Mucosa of stomach (tissue), 1 donor: ENCODE measurements around the gene MIB2.

Experiments
- H3K27me3 ChIP-seq: one replicate; pipeline ENCODE4 v1.7.0; 2013; ENCODE audit warnings: mild to moderate bottlenecking, low read length; ENCODE audit not compliant: control insufficient read depth, insufficient read depth
- H3K36me3 ChIP-seq: one replicate; pipeline ENCODE4 v1.7.0; 2013; ENCODE audit warnings: low read length; ENCODE audit not compliant: control insufficient read depth, insufficient read depth
- H3K4me1 ChIP-seq: one replicate; pipeline ENCODE4 v1.7.0; 2013; ENCODE audit warnings: mild to moderate bottlenecking, low read length; ENCODE audit not compliant: control insufficient read depth, insufficient read depth
- H3K4me3 ChIP-seq: one replicate; pipeline ENCODE4 v1.7.0; 2013; ENCODE audit warnings: low read length
- H3K9ac ChIP-seq: one replicate; pipeline ENCODE4 v1.7.0; 2013; ENCODE audit warnings: mild to moderate bottlenecking, low read length, moderate library complexity
- H3K9me3 ChIP-seq: one replicate; pipeline ENCODE4 v1.7.0; 2013; ENCODE audit warnings: mild to moderate bottlenecking, low read length, moderate library complexity; ENCODE audit not compliant: control insufficient read depth
- donor health status: Pancreatic carcinoma.

Gene MIB2

DNA sequence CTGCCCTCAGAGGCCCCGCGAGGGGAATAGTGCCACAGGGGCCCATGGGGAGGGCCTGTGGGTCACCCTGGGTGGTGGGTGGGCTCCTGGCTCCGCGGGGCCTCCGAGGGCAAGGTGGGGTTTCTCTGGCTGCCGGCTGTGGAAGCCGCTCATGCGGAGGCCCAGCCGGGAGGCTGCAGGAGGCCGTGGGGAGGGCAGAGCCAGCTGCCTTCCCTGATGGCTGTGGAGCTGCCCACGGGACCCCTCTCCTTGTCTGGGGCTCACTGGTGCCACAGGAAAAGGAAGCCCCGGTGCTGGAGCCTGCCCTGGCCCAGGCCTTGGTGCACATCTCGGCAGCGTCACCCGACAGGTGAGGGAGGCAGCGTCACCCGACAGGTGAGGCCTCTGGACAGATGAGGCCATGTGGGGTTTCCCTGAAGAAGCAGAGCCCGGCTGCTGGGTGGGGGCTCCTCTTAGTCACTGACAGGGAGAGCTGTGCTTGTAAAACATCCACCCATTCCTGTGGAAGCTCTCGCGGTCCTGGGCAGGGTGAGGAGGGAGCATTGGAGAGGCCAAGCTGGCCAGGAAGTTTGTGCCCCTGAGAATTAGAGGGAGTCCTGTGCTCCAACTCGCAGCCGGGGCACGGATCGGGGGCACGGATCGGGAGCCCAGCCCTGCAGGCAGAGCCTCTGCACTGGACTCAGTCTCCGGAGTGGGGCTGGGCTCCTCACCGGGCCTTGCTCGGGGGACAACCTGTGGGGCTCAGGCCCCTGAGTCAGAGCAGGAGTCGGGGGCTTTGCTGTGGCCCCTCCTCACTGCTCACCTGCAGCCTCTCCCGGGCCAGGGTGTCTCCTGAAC lies 6.1 kb downstream of the MIB2 start:
- H3K9me3 ChIP-seq, result no peaks in the 10 kb centered on the region
- peaks cover 12% of the 10 kb centered on the region for H3K4me1 ChIP-seq
- no peaks in the 10 kb centered on the region for H3K27me3 ChIP-seq
- no peak overlapping the region for H3K4me3 ChIP-seq
- no peak overlapping the region for H3K9ac ChIP-seq
- no peaks in the 10 kb centered on the region for H3K36me3 ChIP-seq

DNA sequence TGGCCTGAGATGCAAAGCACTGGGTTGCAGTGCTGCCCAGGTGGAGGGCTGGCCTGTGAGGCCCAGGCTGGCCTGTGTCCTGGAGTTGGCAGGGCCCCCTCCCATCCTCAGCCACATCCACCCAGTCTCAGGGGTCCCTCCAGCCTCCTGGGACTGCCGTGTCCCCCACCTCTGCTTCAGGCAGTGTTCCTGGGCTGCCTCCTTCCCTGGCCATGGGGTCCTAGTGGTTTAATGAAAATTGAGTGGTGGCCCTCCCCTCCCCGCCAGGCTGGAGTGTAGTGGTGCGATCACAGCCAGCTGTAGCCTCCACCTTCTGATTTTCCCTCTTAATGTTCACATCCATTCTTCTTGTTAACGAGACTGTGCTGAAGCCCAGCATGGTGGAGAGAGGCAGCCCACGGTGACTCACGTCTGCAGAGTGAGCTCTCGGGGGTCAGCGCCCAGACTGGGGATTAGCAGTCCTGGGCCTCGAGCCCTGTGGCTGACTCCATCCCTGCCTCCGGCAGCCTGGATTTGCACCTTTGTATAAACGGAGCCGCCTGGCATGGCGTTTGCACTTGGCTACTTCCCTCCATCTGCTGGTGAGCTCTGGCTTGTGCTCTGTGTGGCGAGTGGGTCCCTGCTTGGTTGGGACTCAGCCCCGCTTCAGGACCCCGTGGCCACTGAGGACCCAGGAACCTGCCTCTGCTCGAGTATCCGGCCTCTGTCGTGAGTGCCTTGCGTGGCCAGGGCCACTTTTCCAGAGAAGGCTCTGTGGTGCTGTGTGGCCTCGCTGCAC lies 6.9 kb downstream of the MIB2 start:
- Histone ChIP-seq H3K9ac (no peak overlapping the region), H3K4me3 (no peak overlapping the region), H3K4me1 (peaks cover 11% of the 10 kb centered on the region), H3K27me3 (no peaks in the 10 kb centered on the region), H3K36me3 (no peaks in the 10 kb centered on the region), H3K9me3 (no peaks in the 10 kb centered on the region)

DNA sequence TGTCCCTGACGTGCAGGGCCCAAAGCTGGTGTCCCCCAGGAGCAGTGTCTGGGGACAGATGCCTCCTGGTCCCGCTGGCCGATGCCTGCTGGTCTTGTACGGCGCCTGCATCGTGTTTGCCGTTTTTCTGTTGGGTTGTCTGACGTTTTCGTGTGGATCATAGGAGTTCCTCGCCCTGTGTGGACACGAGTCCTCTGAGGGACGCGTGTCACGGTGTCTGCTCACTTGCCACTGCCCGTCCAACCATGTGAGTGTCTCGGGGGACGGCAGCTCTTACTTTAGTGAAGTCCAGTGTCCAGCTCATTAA lies 7.4 kb downstream of the MIB2 start:
- H3K9ac ChIP-seq, result no peak overlapping the region
- no peak overlapping the region for H3K4me3 ChIP-seq
- H3K27me3 ChIP-seq, result no peaks in the 10 kb centered on the region
- no peaks in the 10 kb centered on the region for H3K9me3 ChIP-seq
- H3K4me1 ChIP-seq, result peaks cover 10% of the 10 kb centered on the region
- no peaks in the 10 kb centered on the region for H3K36me3 ChIP-seq

GRCh38 chr1:1623181-1623630 lies 7.9 kb downstream of the MIB2 start:
- H3K36me3 ChIP-seq, result no peaks in the 10 kb centered on the region
- H3K9me3 ChIP-seq, result no peaks in the 10 kb centered on the region
- no peak overlapping the region for H3K4me3 ChIP-seq
- H3K4me1 ChIP-seq, result peaks cover 12% of the 10 kb centered on the region
- H3K27me3 ChIP-seq, result no peaks in the 10 kb centered on the region
- H3K9ac ChIP-seq, result no peak overlapping the region

- Histone ChIP-seq H3K9me3 (no peaks in the 10 kb centered on the region), H3K4me3 (no peak overlapping the region), H3K27me3 (no peaks in the 10 kb centered on the region), H3K36me3 (no peaks in the 10 kb centered on the region), H3K9ac (no peak overlapping the region), H3K4me1 (peaks cover 12% of the 10 kb centered on the region)
Measured at GRCh38 chr1:1623631-1624442, 8.5 kb downstream of the MIB2 start.

DNA sequence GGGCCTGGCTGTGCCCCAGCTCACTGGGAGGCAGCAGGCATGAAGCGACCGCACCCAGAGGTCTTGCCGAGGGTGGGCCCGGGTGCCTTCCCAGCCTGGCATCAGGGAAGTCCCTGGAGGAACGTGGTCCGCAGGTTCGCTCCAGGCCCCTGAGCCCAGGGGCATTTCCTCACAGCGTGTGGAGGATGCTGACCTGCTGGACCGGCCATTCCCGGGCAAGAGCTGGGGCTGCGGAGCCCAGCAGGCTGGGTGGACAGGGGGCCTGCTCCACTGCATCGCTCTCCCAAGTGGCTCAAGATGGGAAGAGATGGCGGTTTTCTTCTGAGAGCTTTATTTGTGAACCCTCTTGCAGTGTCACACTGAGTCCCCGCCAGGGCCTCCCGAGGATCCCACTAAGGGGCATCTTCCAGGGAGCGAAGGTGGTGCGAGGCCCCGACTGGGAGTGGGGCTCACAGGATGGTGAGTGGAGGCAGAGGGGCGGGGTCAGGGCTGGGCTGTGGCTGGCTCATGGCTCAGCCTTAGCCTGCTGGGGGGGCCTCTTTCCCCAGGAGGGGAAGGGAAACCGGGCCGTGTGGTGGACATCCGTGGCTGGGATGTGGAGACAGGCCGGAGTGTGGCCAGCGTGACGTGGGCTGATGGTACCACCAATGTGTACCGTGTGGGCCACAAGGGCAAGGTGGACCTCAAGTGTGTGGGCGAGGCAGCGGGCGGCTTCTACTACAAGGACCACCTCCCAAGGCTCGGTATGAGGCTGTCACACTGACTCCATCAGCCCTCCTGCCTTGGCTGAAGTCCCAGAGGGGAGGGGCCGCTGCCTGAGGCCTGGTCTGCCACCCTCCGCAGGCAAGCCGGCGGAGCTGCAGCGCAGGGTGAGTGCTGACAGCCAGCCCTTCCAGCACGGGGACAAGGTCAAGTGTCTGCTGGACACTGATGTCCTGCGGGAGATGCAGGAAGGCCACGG lies 9.4 kb downstream of the MIB2 start:
- Histone ChIP-seq H3K36me3 (no peaks in the 10 kb centered on the region), H3K27me3 (no peaks in the 10 kb centered on the region), H3K9me3 (no peaks in the 10 kb centered on the region), H3K9ac (no peak overlapping the region), H3K4me3 (no peak overlapping the region), H3K4me1 (peaks cover 12% of the 10 kb centered on the region)

- H3K27me3 ChIP-seq, result no peaks in the 10 kb centered on the region
- no peaks in the 10 kb centered on the region for H3K36me3 ChIP-seq
- no peak overlapping the region for H3K4me3 ChIP-seq
- no peak overlapping the region for H3K9ac ChIP-seq
- peaks cover 12% of the 10 kb centered on the region for H3K4me1 ChIP-seq
- no peaks in the 10 kb centered on the region for H3K9me3 ChIP-seq
Measured at GRCh38 chr1:1625404-1625775, 10.1 kb downstream of the MIB2 start.

GRCh38 chr1:1625824-1626206 lies 10.5 kb downstream of the MIB2 start:
- Histone ChIP-seq H3K4me1 (peaks cover 12% of the 10 kb centered on the region), H3K36me3 (no peaks in the 10 kb centered on the region), H3K4me3 (no peak overlapping the region), H3K27me3 (no peaks in the 10 kb centered on the region), H3K9me3 (no peaks in the 10 kb centered on the region), H3K9ac (no peak overlapping the region)

DNA sequence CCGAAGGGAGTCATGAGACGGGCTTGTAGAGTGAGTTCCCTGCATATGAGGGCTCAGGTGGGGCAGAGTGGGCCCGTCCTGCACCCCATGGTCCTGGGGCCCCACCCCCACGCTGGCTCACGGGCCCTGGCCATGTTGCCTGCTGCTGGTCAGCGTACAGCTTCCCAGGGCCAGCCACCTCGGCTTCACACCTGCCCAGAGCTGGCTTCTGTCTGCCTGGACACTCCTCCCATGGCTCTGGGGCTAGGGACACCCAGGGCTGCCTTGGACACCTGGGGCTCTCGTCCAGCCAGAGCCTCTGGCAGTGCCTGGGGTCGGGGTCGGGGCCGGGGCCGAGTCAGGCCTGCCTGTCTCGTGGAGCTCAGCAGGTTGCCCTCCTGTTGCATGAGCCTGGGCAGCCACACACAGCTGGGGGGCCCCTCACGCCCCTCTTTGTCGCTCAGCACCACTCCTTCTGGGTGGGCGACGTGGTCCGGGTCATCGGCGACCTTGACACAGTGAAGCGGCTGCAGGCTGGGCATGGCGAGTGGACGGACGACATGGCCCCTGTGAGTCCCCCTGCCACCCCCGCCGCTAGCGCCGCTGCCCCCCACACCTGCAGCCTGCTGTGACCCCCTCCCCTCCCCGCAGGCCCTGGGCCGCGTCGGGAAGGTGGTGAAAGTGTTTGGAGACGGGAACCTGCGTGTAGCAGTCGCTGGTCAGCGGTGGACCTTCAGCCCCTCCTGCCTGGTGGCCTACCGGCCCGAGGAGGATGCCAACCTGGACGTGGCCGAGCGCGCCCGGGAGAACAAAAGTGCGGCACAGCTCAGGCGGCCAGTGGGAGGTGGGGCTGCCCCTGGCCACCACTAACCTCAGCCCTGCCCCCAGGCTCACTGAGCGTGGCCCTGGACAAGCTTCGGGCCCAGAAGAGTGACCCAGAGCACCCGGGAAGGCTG lies 11.2 kb downstream of the MIB2 start:
- no peaks in the 10 kb centered on the region for H3K36me3 ChIP-seq
- peaks cover 12% of the 10 kb centered on the region for H3K4me1 ChIP-seq
- no peak overlapping the region for H3K4me3 ChIP-seq
- no peak overlapping the region for H3K9ac ChIP-seq
- no peaks in the 10 kb centered on the region for H3K9me3 ChIP-seq
- peaks cover 5% of the 10 kb centered on the region for H3K27me3 ChIP-seq

- Histone ChIP-seq H3K4me1 (peaks cover 12% of the 10 kb centered on the region), H3K9me3 (no peaks in the 10 kb centered on the region), H3K36me3 (no peaks in the 10 kb centered on the region), H3K27me3 (peaks cover 14% of the 10 kb centered on the region), H3K4me3 (no peak overlapping the region), H3K9ac (no peak overlapping the region)
Measured at GRCh38 chr1:1627261-1627828, 12.0 kb downstream of the MIB2 start.
